SK-N-MC (cell line): ENCODE data around the gene ANKRD49.

ENCODE experiments used
- EZH2 ChIP-seq: fragments of 200-600 bp; sonication (generic); IDR thresholded peaks from one replicate; pipeline ENCODE4 v1.6.1; 2017; ENCODE audit warnings: antibody characterized with exemption
- FOXP2 ChIP-seq: optimal IDR thresholded peaks from 2 replicates; pipeline ENCODE3; 2011; ENCODE audit warnings: mild to moderate bottlenecking, moderate library complexity; ENCODE audit not compliant: insufficient read depth; ENCODE audit errors: extremely low read length, control extremely low read depth

DNA sequence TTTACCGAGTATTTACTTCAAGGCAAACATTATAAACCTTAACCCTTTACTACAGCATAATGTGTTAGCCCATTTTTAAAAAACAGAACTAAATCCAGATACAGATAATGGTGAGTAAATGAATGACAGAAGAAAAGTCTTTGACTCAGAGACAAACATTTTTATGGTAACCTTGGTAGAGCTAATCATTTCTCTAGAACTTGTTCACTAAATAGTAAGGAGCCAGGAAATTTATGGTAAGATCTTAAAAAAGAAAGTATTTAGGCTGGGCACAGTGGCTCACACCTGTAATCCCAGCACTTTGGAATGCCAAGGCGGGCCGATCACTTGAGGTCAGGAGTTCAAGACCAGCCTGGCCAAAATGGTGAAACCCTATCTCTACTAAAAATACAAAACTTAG is 38.4 kb downstream of the ANKRD49 start:
- no peak for TF ChIP-seq EZH2
- TF ChIP-seq FOXP2: no peak
